ENCODE results near the gene C1orf21.

DNA sequence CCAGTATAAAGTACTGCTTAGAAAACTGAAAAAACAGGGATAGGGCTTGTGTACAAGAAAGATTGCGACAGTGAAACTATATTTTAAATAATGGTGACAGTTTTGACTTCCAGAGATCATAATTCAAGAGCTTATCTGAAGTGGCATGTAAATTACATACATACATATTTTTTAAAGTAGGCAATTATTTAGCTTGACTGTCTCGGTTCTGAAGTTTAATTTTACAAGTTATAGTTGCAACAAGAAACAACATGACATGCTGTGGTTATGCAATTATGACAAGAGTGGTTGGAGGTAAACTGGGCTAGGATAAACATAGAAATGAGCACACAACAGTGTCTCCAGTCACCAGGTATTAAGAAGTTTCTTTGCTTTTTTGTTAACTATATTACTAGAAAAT lies 4.1 kb downstream of the C1orf21 start:
- TF ChIP-seq, protein P1, sequence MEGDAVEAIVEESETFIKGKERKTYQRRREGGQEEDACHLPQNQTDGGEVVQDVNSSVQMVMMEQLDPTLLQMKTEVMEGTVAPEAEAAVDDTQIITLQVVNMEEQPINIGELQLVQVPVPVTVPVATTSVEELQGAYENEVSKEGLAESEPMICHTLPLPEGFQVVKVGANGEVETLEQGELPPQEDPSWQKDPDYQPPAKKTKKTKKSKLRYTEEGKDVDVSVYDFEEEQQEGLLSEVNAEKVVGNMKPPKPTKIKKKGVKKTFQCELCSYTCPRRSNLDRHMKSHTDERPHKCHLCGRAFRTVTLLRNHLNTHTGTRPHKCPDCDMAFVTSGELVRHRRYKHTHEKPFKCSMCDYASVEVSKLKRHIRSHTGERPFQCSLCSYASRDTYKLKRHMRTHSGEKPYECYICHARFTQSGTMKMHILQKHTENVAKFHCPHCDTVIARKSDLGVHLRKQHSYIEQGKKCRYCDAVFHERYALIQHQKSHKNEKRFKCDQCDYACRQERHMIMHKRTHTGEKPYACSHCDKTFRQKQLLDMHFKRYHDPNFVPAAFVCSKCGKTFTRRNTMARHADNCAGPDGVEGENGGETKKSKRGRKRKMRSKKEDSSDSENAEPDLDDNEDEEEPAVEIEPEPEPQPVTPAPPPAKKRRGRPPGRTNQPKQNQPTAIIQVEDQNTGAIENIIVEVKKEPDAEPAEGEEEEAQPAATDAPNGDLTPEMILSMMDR (IDR thresholded peaks at IDR 0.05) = no peak
- no peak for TF ChIP-seq POLR2A (IDR thresholded peaks at IDR 0.05)
- TF ChIP-seq EP300 (IDR thresholded peaks at IDR 0.05) = no peak
